ENCODE results near the gene ARHGAP15.

Gene ARHGAP15

DNA sequence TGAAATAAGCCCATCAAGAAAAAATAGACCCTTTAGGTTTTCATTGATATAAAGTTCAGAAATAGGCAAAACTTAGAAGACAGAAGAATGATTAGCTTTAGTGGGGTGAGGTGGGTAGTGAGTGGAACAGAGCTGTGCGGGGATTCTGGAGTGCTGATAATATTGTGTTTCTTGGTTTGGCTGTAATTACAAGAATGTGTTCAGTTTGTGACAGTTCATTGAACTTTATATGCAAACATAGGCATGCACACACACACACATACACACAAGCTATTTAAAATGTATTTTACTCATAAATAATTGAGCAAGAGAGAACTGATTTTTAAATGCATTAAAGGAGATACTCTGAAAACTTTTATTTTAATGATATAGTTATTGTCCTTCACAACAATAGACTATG is 17.1 kb downstream of the ARHGAP15 start:
- DNase-seq = no peak

DNA sequence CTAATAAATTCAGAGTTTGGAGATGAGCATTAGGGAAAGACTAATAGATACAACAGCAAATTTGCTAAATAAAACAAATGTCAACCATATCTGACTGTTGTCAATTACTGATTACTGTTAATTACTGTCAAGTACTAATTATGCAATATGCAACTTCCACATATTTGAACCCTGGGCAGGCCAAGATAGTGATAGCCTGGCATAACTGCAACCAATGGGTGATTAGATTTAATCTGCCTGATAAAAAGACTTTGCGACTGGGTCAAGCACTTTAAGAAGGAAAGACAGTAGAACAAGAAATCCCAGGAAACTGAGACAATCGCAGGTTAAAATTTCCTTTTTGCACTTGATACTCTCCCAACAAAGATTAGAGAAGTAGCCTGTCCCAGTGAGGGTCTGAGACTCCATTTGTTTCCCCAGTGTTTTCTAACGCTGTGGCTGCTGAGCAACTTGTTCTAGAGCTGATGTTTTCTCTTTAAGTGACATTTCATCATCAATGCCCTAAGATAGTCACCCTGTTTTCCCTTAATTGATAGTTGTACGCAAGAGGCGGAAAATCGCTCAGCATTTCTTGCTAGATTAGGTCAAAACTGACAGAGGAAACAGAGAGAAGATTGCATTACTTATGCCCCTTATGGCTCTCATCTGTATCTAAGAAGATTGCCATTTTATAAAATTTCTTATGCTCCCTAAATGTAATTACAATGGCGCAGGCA is 17.8 kb downstream of the ARHGAP15 start:
- DNase-seq = no peak

DNA sequence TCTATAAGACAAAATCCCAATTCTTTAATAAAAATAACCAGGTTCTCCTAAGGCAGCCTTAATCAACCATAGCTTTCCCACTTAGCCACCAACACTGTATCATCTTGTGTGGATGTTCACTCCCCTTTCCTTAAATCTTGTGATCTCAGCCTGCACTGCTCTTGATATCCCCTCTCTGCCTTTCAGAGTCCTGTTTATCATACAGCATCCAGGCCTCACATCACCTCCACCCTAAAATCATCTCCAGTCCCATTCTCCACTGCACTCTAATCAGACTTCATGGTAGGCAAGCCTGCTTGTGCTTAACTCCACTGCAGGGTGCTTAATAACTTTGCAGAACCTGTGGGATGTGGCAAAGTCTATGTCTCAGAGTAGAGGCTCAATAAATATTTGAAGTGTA is 18.8 kb downstream of the ARHGAP15 start:
- DNase-seq = no peak

DNA sequence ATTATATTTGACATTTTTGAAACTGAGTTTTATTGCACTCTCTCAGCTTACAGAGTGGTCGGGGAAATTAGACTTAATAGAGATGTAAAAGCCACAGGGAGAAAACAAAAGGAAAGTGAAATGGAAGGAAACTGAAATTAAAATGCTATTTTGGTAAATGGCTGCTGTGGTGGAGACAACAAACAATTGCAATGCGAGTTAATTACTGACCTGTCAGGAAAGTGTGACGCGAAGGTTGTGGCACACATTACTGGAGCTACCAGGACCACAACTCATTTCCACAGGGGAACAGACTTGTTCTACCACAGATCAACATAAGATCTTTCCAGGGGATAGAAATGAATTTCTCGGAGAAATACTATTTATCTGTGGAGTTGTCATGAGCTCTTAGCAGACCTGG is 19.5 kb downstream of the ARHGAP15 start:
- no peak for DNase-seq

DNA sequence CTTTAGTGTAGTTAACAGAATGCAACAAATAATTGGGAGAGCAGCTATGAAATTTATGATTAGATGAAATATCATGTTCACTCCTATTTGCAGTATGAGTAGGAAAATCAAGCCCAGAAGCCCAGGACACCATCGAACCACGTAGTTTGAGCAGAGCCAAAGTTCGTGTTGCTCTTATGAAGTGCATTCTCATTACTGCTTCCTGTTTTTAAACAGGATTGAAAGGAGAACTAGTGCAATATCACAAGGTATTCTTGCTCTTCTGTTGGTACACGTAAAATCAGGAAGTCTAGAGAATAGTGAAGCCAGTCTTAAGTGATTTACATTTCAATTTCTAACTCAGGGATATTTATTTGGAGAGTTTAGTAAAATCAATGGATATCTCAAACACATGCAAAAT is 21.1 kb downstream of the ARHGAP15 start:
- no peak for DNase-seq

DNA sequence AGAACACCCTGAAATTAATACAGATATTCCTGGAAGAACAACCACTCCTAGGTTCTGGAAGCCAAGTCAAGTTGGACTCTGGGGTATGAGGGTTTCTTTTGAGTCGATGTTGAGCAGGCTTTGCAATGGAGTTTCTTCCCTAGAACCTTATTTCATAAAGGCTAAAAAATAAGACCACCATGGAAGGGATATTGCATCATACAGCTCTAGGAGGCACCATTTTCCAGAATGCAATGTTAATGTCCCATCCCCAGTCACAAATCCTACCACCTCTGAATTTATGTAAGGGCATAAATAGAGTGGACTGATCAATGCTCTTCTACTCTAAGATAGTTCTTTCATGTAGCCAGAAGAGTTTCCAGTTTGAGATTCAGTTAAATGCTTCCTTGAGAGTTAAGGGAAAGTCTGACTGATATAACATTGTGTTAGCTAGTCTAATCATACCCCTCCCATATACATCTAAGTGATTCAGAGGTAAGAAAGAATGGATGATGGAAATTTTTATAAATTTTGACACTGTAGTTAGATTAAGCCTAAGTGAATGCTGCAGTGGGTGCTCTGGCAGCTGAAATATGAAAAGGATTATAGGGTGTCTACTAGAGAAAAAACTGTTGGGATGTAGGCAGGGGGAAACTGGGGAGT is 22.0 kb downstream of the ARHGAP15 start:
- DNase-seq = no peak

DNA sequence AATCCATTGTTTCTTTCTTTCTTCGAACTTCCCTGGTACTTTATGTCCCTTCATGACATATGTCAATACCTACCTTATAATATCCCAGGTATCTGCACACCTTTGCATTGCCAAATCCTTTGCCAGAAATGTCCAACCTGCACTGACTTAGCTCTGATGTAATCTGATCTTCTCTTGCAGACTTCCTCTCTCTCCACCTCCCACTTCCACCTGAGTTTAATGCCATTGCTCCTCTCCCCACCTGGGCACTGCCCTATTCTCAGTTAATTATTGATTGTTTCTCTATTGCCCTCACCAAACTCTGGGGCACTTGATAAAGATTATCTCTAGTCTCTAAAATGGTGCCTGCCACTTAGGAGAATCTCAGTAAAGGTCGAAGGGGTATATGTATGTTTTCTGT is 23.0 kb downstream of the ARHGAP15 start:
- no peak for DNase-seq

DNA sequence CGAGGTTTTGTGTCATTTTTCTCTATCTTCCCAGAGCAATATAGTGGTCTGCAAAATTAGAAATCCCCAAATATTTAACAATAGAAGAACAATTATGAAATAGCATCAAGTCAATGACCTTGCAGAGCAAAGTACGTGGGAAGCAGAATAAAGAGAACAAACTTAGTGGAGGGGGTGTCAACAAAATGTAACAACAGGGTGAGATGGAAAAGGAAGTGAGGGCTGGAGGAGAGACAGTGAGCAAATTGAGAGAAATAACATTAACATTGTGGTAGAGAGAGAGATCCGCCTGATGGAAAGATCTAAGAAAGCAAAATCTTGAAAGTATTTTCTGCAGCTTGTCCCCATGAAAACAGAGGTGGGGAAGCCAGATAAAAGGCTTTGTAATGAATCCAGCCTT is 23.4 kb downstream of the ARHGAP15 start:
- DNase-seq = no peak

DNA sequence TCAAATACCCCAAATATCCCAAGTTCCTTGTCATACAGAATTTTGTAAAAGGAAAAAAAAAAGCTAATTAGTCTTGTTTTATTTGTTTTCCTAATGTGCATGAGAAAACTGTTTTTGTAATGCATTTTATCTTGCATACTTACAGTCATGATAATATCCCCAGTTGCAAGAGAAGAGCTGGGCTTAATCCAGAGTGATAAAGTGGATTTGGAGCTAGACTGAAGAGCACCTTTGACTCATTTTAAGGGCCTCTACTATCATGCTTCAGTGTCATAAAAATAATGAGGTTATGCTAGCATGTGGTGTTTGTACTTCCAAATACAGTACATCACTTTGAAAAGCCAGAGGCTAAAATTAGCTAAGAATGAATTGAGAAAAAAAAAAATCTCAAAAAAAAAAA is 26.4 kb downstream of the ARHGAP15 start:
- DNase-seq = no peak

DNA sequence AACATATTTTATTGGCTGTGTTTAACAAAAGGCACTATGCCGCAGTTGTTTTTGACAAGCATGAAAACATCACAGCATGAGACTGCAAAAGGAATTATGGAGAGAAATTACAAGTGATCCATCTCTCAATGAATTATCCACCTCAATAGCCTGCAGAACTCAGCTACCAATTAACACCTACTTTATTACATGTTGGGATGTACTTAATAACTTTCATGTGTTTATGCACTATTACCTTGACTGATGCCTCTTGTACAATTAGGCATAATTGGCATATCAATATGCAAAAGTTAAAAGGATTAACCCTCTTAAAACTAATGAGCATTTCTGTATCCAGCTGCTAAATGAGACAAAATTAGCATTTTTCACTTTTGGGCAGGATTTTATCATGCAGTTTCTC is 27.8 kb downstream of the ARHGAP15 start:
- DNase-seq = no peak

DNA sequence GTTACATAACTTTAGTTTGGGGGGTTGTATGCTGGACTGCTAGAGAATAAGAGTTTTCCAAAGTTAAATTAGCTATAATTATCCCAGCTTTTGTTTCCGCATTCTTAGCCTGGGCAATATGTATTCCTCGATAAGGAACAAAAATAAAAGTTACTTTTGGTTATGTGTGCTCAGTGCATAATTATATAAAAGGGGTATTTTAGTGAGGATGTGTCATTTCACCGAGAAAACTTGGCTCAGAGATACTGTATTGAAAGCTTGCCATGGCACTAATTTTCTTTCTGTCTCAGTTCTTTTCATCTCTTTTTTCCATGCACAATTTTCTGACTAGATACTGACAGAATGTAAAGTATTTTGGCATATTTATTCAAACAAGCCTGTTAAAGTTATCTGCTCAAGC is 28.2 kb downstream of the ARHGAP15 start:
- DNase-seq = no peak

DNA sequence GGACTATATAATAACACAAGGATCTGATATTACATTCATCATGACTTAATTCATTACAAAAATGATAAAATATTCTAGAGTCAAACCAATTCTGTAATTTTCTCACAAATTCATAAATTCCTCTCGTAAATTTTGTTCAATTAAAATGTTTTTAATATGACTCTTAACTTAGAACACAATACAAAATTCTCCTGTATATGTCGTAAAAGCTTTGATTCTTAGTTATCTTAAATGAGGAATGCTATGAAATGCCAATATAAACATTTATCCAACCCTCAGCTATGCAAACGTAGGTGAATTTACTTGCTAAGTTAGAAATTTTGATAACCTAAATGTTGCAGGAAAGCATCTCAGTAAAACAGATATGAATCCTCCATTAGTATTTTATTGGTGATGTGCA is 28.9 kb downstream of the ARHGAP15 start:
- DNase-seq = no peak

DNA sequence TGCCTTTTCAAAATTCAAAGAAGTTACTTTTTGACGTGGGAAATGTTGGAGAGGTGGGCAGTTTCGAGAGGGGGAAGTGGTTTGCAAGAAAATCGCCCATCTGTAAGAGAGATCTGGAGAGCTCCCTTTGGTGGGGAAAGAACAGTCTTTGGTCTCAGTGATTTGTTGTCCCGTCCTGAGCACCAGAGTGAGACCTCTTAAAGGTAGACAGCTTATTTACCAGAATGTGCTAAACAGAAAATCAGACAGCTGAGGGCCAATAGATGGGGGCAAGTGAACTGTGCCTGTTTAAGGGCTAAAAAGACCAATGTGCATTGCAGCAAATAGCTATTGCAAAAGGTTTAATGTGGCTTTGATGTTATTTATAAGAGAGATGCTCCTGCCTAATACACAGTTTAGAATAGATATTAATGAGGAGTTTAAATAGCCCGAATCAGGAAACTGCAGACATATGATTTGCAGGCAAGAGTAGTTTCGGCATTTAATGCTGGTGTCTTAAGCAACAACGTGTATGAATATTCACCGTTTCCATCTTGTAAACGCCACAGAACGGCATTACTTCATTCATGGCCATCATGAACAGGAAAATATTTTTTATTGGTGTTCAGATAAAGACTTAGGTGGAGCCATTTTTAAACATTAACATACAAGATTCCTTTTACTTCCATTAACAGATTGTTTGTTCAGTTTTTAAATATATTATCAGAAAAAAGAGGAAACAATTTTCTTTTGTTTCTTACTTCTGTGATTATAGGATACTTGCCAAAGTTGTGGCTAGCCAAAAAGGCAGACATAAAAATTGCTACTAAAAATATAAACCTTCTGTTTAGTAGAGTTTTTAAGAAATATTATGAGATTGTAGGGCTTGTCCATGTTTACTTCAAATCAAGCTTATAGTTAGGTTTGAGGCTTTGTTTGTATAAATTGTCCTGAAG is 29.6 kb downstream of the ARHGAP15 start:
- DNase-seq = no peak

DNA sequence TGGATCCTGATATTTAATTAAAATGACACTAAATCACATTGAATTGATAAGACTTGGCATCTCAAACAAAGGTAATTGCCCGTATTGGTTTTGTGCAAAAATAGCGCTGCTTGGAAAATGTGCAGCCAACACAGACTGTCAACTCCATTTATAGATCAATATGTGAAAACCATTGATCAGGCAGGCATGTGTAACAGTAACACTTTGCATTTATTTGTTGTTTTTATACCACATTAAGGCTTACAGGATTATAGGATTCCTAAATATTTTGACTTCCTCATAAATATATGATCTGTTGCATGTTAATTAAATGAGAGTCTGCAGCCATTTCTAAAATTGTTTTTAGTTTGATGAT is 30.2 kb downstream of the ARHGAP15 start:
- DNase-seq = no peak

DNA sequence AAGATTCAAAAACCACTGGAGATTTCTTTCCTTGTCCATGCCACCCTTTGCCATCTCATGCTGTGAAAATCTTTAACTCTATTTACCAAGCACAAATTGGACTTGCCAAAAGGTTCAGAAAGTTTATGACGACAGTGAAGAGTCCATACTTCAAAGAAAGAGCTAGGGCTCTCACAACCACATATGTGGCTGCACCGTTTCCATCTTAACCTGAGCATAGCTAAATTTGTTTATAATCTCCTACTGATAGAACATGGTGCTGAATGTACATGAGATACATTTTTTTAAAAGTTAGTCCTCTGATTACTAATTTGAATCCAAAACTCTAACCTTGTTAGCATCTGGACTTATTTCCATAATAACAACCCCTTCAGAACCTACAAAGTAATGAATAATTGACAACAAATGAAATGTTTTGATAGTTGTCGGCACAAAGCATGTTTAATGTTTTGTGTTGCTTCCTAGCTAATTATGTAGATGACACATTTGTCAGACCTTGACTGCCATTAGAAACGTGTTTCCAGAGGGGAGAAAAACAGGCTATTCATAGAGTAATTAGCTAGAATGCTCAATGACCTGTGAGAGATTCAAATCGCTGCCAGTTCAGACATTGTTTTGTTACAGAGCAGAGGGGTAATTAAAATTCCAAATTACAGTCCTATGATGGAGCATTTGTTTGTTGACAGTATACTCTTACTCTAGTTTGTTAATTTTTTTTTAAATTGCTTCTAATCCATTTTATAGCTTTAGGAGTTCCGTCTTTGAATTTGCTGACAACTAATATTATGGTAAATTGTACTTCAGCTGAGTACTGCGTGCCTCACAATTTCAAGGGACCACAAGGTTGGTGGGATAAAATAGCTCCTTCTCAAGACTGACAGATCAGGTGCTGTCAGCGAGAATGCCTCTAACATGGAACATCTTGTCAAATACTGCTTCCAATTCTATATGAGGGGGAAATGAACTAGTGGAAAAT is 31.8 kb downstream of the ARHGAP15 start:
- no peak for DNase-seq

DNA sequence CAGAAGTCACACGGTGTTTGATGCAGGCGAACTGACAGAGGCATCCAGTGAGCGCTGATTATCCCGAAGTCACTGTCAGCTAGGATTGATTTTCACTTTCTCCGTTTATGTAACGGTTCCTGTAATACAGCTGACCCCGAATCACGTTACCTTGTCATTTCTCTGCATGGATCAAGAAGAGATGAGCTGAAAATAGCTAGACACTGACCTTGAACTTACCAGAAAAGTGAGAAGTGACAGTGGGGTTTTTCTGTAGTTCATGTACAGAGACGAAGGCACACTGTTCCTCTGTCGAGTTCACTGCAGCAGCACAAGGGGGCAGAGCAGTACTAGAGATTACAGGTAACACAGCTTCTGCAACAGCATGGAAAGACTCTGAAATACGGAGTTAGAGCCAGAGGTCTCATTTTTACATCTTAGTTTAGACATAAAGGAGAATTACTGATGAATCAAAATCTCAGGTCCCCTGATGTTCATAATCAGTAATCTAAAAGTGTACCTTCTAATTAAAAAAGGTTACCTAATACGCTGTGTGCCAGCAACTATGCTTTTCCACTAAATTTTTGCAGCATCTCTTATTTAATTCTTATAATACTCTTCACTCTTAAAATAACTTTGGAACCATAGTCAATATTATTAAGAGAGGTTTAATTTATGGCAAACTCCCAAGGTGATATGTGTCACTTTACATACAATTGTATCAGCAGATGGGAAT is 33.1 kb downstream of the ARHGAP15 start:
- DNase-seq = peak; percentile 63

DNA sequence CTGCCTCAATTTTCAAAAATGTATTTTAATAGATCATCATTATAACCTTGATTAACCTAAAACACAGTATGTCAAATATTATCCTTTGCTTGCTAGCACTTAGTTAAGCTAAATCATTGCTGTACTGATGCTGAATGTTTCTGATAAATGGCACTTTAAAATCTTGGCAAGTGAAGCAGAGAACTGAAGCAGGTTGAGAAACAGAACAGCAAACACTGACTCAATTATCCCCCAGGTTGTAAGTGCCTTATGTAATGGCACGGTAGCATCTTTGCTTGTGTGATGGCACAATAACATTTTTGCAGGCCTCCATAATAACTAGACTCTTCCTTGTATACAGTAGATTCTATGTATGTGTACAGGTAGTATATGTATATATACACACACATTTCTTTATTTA is 33.8 kb downstream of the ARHGAP15 start:
- DNase-seq = no peak

DNA sequence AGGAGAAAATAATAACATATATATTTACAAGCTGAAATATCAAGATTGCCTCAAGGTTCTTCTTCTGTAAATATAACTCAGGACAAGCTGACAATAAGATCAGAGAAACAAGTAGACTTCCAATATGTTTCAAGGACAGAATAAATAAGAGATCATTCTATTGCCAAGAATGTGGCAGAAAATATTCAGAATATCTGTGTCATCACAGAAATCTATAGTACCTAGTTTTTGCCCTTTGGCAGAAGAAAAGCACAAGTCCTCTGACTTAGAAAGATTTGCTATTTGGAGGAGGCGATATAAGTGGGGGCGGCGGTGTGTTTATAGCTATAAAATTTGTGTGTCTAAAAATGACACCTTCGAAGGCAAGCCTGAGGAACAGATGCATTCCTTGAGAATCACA is 34.3 kb downstream of the ARHGAP15 start:
- DNase-seq = no peak

DNA sequence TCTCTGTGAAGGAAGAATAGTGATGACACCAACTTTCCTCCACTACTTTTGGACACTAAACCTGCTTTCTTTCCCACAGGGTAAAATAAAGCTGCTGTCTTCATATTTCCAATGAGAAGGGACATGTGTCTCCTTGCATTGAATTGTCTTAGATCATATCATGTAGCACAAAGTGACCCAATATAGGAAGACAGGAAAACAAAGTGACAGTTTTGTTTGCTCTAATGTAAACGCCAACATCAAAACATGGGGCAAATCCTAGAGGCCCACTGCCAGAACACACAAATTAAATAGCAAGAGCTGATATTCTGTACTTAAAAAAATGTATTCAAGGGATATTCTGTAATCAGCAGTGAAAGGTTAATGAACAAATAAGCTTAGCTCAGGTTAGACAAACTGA is 36.1 kb downstream of the ARHGAP15 start:
- DNase-seq = no peak

DNA sequence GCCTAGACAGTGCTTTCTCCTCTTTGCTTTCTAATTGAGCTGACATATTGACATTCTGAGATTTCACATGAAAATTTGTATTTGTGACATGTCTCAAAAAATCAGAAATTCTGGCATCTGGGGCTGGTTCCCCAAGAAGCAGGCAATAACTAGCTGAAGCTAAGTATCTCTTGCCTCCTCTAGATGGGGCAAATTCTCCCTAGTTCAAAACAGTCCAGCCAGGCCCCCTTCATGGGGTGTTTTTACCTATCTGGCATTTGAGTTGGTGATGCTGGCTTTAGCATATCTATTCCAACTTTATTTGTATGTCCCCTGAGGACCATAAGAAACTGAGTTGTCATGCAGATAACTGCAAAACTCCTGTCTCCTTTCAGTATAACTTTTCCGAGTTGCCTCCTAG is 39.9 kb downstream of the ARHGAP15 start:
- DNase-seq = no peak

DNA sequence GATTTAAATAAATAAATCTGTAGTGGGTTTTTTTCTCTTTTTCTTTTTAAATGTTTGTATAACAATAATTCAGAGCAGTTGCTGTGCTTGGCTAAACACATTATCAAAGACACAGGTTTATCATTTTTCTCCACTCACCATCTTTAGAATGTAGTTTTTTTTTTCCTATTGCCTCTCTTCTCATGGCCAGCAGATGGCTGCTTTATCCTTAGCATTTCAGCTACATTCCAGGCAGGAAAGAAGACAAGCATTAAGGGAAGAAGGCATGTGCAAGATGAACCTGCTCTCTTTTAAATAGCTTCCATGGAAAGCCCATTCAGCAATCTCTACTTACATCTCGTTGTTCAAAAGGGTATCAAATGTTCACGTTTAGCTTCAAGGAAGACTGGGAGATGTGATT is 42.6 kb downstream of the ARHGAP15 start:
- no peak for DNase-seq

DNA sequence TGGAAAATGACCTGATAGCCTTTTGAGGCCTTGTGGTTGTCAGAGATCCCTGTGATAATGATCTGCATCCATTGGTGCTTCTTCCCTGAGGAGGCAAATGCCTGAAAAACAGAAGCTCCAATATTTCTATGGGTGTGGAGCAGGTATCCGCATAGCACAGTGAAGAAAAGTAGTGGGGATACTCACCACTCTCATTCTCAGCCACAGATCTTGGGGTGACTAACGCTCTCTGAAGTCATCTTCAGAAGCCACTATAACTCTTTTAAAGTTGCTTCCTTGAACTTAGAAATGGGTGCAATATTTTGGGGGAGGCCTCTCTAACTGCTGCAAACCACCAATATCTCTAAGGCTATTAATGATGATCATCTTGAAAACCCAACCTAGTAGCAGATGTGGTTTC is 46.2 kb downstream of the ARHGAP15 start:
- peak; percentile 21 for DNase-seq

All from stimulated activated CD4-positive, alpha-beta T cell treated with anti-CD3 and anti-CD28 coated beads, Interleukin-1b, Interleukin-23, amount 100 ng/mL, for 48 hours (primary cell).